SU-DHL-6 (cell line): ENCODE measurements around the gene CTTNBP2NL.

Experiments
- CTCF ChIP-seq: fragments of 200-600 bp; sonication (generic); IDR thresholded peaks from one replicate; pipeline ENCODE4 v1.5.1; 2017; ENCODE audit warnings: antibody characterized with exemption, mild to moderate bottlenecking, low read length, moderate library complexity; ENCODE audit not compliant: insufficient read depth, poor library complexity, severe bottlenecking
- EZH2phosphoT487 ChIP-seq: fragments of 200-600 bp; sonication (generic), shearing (Covaris generic); conservative IDR thresholded peaks from 2 replicates; pipeline ENCODE4 v1.6.1; 2018; ENCODE audit warnings: mild to moderate bottlenecking, antibody characterized with exemption, low read length, moderate library complexity, mixed read lengths

- TF ChIP-seq CTCF (no peak), EZH2phosphoT487 (no peak)
Observed at GRCh38 chr1:112383759-112384370, 12.1 kb upstream of the CTTNBP2NL start.
